B cell (primary cell): ENCODE data around the gene KIAA1328. TPM values are rescaled to one million over a fixed set of nuclear protein-coding genes. Genes with fewer than 3 reads are reported as not detected.

Experiments
- ATAC-seq: fragments of 200-7000 bp; cut with Tn5 transposase; one replicate; pipeline ENCODE4 v1.10.0; 2021; ENCODE audit warnings: low read depth, mild to moderate bottlenecking, moderate number of reproducible peaks, moderate library complexity
- CTCF ChIA-PET: fragments of 350-600 bp; sonication (Branson Sonifier 250); formaldehyde crosslinking; loops from one replicate; lab custom pipeline; 2021; ENCODE audit warnings: antibody characterized with exemption, inconsistent platforms; lab: Charles Lee
- POLR2A ChIA-PET: fragments of 350-600 bp; sonication (Branson Sonifier 250); formaldehyde crosslinking; loops from one replicate; lab custom pipeline; 2021; ENCODE audit warnings: antibody characterized with exemption; lab: Charles Lee
- DNase-seq: peaks from one replicate; pipeline ENCODE4 v3.0.0; 2013
- H2AFZ ChIP-seq: 2 replicates; pipeline ENCODE4 v1.6.1; 2012; ENCODE audit warnings: mild to moderate bottlenecking, low read depth, low read length; ENCODE audit not compliant: insufficient read depth, poor library complexity, severe bottlenecking
- H3K27ac ChIP-seq, 2 donors: 1 replicate in 1 of 2; 2 replicates in 1 of 2; pipeline ENCODE4 v1.5.1; 2012 to 2013; ENCODE audit warnings: low read length in 2 of 2, mild to moderate bottlenecking in 2 of 2, moderate library complexity in 1 of 2
- H3K27me3 ChIP-seq, 4 experiments: fragments of 200-600 bp in 1 of 4; sonication (generic) in 1 of 4; replicated peaks in 1 of 4; 1 replicate in 2 of 4; 2 replicates in 2 of 4; pipeline versions ENCODE4 v1.6.1 to v1.7.0; 2013 to 2016; ENCODE audit warnings: low read length in 3 of 4, mild to moderate bottlenecking in 2 of 4, mixed read lengths in 1 of 4, moderate library complexity in 1 of 4; ENCODE audit not compliant: insufficient read depth in 4 of 4, control insufficient read depth in 3 of 4; ENCODE audit errors: control extremely low read depth in 1 of 4
- H3K36me3 ChIP-seq, 2 experiments: replicated peaks in 1 of 2; 1 replicate in 1 of 2; 2 replicates in 1 of 2; pipeline versions ENCODE4 v1.6.1 to v1.7.1; 2013; ENCODE audit warnings: low read length in 1 of 2; ENCODE audit not compliant: insufficient read depth in 2 of 2, control insufficient read depth in 1 of 2; ENCODE audit errors: control extremely low read depth in 1 of 2, extremely low read depth in 1 of 2
- H3K4me1 ChIP-seq, 2 donors: fragments of 200-600 bp in 1 of 2; sonication (generic) in 1 of 2; 1 replicate in 1 of 2; 2 replicates in 1 of 2; pipeline versions ENCODE4 v1.5.1 to v1.6.1; 2013 to 2017; ENCODE audit warnings: low read length in 2 of 2; ENCODE audit not compliant: control insufficient read depth in 2 of 2, insufficient read depth in 2 of 2
- H3K4me2 ChIP-seq: replicated peaks from 2 replicates; pipeline ENCODE3; 2012; ENCODE audit warnings: mild to moderate bottlenecking, low read depth, low read length; ENCODE audit not compliant: poor library complexity, severe bottlenecking
- H3K4me3 ChIP-seq, 5 experiments: fragments of 200-600 bp in 1 of 5; sonication (generic) in 1 of 5; 1 replicate in 3 of 5; 2 replicates in 2 of 5; pipeline versions ENCODE4 v1.5.1 to v1.7.0; 2011 to 2016; ENCODE audit warnings: low read length in 4 of 5, mild to moderate bottlenecking in 4 of 5, low read depth in 2 of 5, control low read depth in 1 of 5, moderate library complexity in 1 of 5; ENCODE audit not compliant: insufficient read depth in 1 of 5; ENCODE audit errors: control extremely low read depth in 1 of 5, extremely low read depth in 1 of 5
- H3K79me2 ChIP-seq: fragments of 200-600 bp; sonication (generic); one replicate; pipeline ENCODE4 v1.6.0; 2016; ENCODE audit warnings: low read length; ENCODE audit not compliant: control insufficient read depth, insufficient read depth
- H3K9ac ChIP-seq: fragments of 200-600 bp; sonication (generic); 2 replicates; pipeline ENCODE4 v1.6.1; 2017; ENCODE audit warnings: mild to moderate bottlenecking, low read length, moderate library complexity
- H3K9me3 ChIP-seq, 3 donors: one replicate each; pipeline versions ENCODE4 v1.6.1 to v1.7.1; 2013; ENCODE audit warnings: low read length in 2 of 3; ENCODE audit not compliant: control insufficient read depth in 2 of 3, insufficient read depth in 1 of 3; ENCODE audit errors: control extremely low read depth in 1 of 3
- H4K20me1 ChIP-seq: 2 replicates; pipeline ENCODE4 v1.6.0; 2012; ENCODE audit warnings: mild to moderate bottlenecking, low read length; ENCODE audit not compliant: insufficient read depth, control insufficient read depth, poor library complexity, severe bottlenecking
- H3K27ac Mint-ChIP-seq: one replicate; pipeline ENCODE4 v1.8.0; 2021; ENCODE audit warnings: mixed read lengths
- H3K27me3 Mint-ChIP-seq: one replicate; pipeline ENCODE4 v1.8.0; 2021; ENCODE audit warnings: mixed read lengths
- H3K4me1 Mint-ChIP-seq: one replicate; pipeline ENCODE4 v1.8.0; 2021; ENCODE audit warnings: mixed read lengths
- H3K4me3 Mint-ChIP-seq: one replicate; pipeline ENCODE4 v1.8.0; 2021; ENCODE audit warnings: mixed read lengths
- H3K9me3 Mint-ChIP-seq: one replicate; pipeline ENCODE4 v1.8.0; 2022; ENCODE audit warnings: mixed read lengths; ENCODE audit not compliant: insufficient read depth
- EZH2 ChIP-seq: IDR thresholded peaks from 2 replicates; pipeline ENCODE4 v1.6.1; 2012; ENCODE audit warnings: borderline replicate concordance, low read depth, mild to moderate bottlenecking, moderate library complexity, low read length; ENCODE audit not compliant: insufficient read depth, poor library complexity, severe bottlenecking
- intact Hi-C: fragments of 100-400 bp; cut with micrococcal nuclease; formaldehyde crosslinking; loops from one replicate; pipeline ENCODE4 v1.10.0; 2022
- polyA plus RNA-seq: library from polyadenylated mRNA; depleted of rRNA; stranded (reverse); fragments of >200 nt; gene quantifications from 2 replicates; pipeline ENCODE4 v1.2.3, GENCODE V29; 2012
- total RNA-seq, 2 donors: library from RNA; stranded (reverse); fragments of 120-200 nt in 1 of 2; gene quantifications; 1 replicate in 1 of 2; 2 replicates in 1 of 2; pipeline versions ENCODE4 v1.2.3 to v1.2.4, GENCODE V29; 2013 to 2022
- TF ChIP-seq, protein P1 (sequence below): fragments of 200-600 bp; IDR thresholded peaks from one replicate; pipeline ENCODE4 v1.8.0; 2022; ENCODE audit warnings: antibody characterized with exemption, mild to moderate bottlenecking

The KIAA1328 gene
- total and polyA plus RNA-seq, 2 donors (not counting 1 experiment from before 2014, with no cell fraction given): 9.1 to 22.1 TPM

DNA sequence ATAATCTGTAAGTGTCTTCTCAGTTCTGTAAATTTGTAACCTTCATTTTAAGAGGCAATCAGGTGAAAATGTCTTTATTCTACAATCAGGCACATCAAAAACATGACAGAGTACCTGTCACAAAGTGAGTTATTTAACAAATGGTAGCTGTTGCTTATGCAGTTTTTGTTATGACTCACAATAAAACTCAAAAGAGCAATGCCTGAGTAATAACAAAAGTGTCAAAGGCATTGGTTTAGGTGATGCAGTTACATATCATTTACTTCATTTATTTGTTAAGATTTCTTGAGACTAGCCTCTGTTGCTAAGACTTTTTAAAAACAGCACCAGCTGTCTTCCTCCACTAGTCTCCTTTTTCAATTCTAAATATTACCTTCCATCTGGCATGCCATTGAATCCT lies 177.8 kb downstream of the KIAA1328 start:
- ChIA-PET CTCF (no interaction called here), POLR2A (no interaction called here)
- no peak for TF ChIP-seq EZH2
- TF ChIP-seq, protein P1, sequence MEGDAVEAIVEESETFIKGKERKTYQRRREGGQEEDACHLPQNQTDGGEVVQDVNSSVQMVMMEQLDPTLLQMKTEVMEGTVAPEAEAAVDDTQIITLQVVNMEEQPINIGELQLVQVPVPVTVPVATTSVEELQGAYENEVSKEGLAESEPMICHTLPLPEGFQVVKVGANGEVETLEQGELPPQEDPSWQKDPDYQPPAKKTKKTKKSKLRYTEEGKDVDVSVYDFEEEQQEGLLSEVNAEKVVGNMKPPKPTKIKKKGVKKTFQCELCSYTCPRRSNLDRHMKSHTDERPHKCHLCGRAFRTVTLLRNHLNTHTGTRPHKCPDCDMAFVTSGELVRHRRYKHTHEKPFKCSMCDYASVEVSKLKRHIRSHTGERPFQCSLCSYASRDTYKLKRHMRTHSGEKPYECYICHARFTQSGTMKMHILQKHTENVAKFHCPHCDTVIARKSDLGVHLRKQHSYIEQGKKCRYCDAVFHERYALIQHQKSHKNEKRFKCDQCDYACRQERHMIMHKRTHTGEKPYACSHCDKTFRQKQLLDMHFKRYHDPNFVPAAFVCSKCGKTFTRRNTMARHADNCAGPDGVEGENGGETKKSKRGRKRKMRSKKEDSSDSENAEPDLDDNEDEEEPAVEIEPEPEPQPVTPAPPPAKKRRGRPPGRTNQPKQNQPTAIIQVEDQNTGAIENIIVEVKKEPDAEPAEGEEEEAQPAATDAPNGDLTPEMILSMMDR: no peak
- H3K36me3 ChIP-seq: no peaks in the 10 kb centered on the region
- no peaks in the 10 kb centered on the region for H3K27me3 Mint-ChIP-seq
- H3K9me3 ChIP-seq: no peaks in the 10 kb centered on the region
- intact Hi-C loops: no loop called here
- no peak overlapping the region for H3K4me2 ChIP-seq
- no peak overlapping the region for H3K4me3 Mint-ChIP-seq
- H3K27me3 ChIP-seq: no peaks in the 10 kb centered on the region
- no peak overlapping the region for H3K27ac ChIP-seq
- H3K9ac ChIP-seq: no peak overlapping the region
- peaks cover 3% of the 10 kb centered on the region for H3K9me3 Mint-ChIP-seq
- no peaks in the 10 kb centered on the region for H3K79me2 ChIP-seq
- ATAC-seq: no peak
- H3K4me3 ChIP-seq: no peak overlapping the region
- no peaks in the 10 kb centered on the region for H4K20me1 ChIP-seq
- DNase-seq: no peak
- H3K4me1 Mint-ChIP-seq: no peaks in the 10 kb centered on the region
- no peaks in the 10 kb centered on the region for H3K4me1 ChIP-seq
- H3K27ac Mint-ChIP-seq: no peak overlapping the region
- H2AFZ ChIP-seq: no peak overlapping the region

DNA sequence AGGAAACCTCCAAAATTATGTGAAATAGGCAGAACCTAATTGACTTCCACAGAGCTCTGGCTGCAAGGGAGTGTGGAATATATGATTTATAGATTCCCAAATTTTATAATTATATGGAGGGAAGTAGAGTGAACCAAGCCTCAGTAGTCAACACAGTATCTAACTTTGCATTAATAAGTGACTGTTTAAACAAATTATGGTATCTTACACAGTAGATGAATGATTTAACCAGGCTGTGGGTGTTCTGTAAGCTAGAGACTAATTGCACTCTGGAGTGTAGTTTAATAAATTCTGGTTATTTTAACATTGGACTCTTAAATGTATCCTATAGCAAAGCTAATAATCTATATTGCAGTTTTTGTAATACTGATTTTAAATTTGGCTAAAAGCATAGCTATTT lies 183.5 kb downstream of the KIAA1328 start:
- no peak for ATAC-seq
- H3K27me3 Mint-ChIP-seq: no peaks in the 10 kb centered on the region

More for the DNA sequence above, 183.5 kb downstream of the KIAA1328 start:
- Histone ChIP-seq H3K9ac (no peak overlapping the region), H3K36me3 (no peaks in the 10 kb centered on the region), H3K4me1 (no peaks in the 10 kb centered on the region), H3K27me3 (no peaks in the 10 kb centered on the region), H2AFZ (no peak overlapping the region), H3K4me2 (no peak overlapping the region), H3K79me2 (no peaks in the 10 kb centered on the region), H3K4me3 (no peak overlapping the region), H3K9me3 (peaks cover 4 to 7% (median 5%) of the 10 kb centered on the region in 3 donors), H3K27ac (no peak overlapping the region), H4K20me1 (no peaks in the 10 kb centered on the region)
- TF ChIP-seq, protein P1: no peak
- no peak for TF ChIP-seq EZH2
- no peak overlapping the region for H3K27ac Mint-ChIP-seq
- intact Hi-C loops: no loop called here
- peaks cover 26% of the 10 kb centered on the region for H3K9me3 Mint-ChIP-seq
- no peaks in the 10 kb centered on the region for H3K4me1 Mint-ChIP-seq
- ChIA-PET POLR2A (no interaction called here), CTCF (no interaction called here)
- DNase-seq: no peak
- H3K4me3 Mint-ChIP-seq: no peak overlapping the region
